NCI-H128 (cell line): ENCODE data around the gene CAMKK1.

Source experiments
- DNase-seq: peaks from one replicate; lab custom pipeline; 2025; ENCODE audit not compliant: unreplicated experiment; lab: John Stamatoyannopoulos, UW

CAMKK1 gene

DNA sequence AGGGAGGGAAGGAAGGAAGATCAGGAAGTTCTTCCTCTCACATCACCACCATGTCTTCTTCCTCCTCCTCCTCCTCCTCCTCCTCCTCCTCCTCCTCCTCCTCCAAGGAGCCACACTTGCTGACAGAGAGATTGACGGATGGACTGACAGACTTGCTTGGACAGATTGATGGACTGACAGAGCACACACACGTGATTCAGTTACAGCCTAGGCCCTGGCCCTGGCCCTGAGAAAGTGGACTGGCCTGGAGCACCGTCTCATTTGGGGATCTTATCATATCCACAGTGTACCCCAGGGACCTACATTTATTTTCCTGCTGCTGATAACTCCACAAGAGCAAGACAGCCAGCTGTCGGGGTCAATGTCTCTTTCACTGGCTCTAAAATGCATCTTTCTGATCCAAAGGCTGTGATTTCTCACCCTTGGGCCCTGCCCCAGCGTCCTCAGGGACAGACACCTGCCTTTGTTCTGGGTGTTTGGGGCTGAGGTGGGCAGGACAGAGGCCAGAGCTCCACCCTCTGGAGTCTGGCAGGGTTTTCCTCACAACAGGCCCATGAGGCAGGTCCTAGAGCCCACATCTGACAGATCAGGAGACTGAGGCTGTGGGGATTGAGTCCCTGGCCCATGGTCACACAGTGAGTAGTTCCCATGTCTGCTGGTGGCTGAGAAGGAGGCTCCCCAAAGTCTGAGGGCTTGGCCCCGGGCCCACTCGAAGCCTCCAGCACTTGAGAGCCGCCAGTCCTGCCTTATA lies 25.7 kb upstream of the CAMKK1 start:
- no peak for DNase-seq

GRCh38 chr17:3917391-3917931 lies 24.6 kb upstream of the CAMKK1 start:
- no peak for DNase-seq

- no peak for DNase-seq
These were observed 24.0 kb upstream of the CAMKK1 start for GRCh38 chr17:3916825-3917224.

- DNase-seq: no peak
These were observed 23.3 kb upstream of the CAMKK1 start, which contains the start of gene P2RX1 for GRCh38 chr17:3915995-3916696. Gene P2RX1 (minus strand): TSS chr17:3916465. CDS start chr17:3916225, 240 bp downstream.

DNA sequence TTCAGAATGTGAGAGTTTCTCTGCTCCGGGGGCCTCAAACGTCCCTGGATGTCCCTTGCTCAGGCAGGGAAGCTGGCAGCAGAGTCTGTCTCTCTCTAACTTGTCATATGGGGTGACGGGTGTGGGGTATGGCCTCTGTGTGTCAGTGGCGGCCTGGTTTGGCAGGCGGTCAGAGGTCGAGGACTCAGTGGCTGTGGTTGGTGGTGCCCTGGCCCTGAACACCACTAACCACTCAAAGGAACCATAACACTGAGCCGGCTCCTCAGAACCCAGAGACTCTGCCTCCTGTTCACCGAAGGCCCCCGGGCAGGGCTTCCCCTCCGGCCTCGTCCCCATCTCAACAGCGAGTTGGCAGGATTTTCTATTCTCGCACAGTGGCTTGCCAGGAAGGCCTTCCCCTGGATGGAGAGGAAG lies 22.7 kb upstream of the CAMKK1 start:
- no peak for DNase-seq

GRCh38 chr17:3914312-3914670 lies 21.4 kb upstream of the CAMKK1 start:
- DNase-seq: no peak

DNA sequence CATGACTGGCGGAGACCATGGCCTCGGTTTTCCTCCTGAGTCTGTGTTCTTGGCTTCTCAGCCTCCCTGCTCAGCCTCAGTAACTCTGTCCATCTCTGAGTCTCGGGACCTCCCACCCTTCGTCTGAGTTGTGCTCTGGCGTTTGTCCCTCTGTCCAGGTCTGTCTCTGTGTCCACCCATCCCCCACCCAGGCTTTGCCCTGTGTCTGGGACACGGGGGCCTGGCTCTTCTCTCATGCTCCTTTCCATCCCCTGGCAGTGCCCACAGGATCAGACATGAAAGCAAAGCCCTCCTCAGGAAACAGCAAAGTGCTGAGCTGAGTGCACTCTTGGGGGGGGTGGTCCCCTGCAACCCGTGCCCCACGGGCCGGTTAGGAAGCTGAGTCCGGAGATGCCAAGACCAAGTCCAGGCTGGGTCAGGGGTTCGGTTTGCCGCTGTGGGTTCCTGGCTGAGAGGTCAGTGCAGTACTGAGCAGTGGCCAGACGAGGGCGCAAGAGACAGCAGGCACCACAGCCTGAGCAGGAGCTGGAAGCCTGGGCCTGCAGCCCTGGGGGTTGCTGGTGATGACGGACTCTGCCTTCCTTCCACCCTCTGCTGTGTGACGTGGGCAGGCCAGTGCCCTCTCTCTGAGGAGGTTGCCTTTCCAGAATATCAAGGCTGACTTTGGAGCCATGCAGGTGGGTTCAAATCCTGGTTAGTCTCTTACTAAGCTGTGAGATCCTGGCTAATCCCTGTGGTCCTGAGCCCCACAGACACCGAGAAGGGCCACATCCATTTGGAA lies 20.9 kb upstream of the CAMKK1 start:
- no peak for DNase-seq

DNA sequence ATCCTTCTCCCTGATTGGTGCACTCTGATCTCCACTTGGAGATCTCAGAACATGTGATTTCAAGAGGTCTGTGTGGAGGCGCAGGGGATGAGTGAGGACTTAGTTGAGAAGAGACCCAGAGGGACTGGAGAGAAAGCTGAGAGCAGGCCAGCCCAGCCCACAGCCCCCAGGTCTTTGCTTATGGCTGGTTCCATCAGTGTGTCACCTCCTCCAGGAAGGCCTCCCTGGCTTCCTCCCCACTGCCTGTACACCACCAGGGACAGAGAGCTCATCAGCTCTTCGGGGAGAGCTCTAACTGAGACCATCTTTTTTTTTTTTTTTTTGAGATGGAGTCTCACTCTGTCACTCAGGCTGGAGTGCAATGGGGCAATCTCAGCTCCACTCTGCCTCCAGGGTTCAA lies 20.0 kb upstream of the CAMKK1 start:
- no peak for DNase-seq

- DNase-seq: no peak
These were observed 18.6 kb upstream of the CAMKK1 start for GRCh38 chr17:3911271-3912053.

DNA sequence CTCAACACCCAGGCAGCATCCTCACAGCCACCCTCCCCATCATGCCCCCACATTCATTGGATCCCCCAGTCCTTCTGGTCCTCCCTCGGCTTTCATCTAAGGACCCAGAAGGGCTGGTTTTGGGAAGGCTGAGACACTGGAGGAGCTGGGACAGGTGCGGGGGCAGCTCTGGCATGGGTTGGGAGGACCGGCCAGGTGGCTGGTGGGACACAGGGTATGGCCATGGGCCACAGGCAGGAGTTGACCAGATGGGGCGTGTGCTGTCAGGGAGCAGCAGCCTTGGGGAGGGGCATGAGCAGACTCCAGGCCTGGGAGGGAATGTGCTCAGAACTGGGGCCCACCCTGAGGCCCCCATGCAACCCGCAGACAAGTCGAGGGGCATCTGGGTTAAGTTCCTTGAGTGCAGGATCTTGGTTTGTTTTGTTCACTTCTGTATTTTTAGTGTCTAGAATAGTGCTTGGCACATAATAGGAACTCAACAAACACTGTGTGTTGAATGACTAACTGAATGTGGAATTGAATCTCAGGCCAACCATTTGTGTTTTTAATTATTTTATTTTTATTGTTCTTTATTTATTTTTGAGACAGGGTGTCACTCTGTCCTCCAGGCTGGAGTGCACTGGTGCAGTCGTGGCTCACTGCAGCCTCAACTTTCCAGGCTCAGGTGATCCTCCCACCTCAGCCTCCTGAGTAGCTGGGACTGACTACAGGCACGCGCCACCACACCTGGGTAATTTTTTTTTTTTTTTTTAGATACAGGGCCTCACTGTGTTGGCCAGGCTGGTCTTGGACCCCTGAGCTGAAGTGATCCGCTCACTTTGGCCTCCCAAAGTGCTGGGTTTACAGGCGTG lies 17.8 kb upstream of the CAMKK1 start:
- DNase-seq: no peak

DNA sequence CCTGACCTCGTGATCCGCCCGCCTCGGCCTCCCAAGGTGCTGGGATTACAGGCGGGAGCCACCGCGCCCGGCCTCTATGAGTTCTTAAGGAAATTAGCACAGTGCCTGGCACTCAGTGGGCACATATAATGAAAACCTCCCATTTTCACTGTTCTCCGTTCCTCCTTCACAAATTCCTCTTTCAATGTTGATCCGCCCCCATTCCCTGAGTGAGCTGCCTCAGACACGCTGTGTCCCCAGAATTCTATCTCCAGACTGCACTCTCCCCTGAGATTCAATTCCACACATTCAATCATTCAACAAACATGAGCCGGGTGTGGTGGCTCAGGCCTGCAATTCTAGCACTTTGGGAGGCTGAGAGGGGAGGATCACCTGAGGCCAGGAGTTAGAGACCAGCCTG lies 16.4 kb upstream of the CAMKK1 start:
- DNase-seq: no peak

DNA sequence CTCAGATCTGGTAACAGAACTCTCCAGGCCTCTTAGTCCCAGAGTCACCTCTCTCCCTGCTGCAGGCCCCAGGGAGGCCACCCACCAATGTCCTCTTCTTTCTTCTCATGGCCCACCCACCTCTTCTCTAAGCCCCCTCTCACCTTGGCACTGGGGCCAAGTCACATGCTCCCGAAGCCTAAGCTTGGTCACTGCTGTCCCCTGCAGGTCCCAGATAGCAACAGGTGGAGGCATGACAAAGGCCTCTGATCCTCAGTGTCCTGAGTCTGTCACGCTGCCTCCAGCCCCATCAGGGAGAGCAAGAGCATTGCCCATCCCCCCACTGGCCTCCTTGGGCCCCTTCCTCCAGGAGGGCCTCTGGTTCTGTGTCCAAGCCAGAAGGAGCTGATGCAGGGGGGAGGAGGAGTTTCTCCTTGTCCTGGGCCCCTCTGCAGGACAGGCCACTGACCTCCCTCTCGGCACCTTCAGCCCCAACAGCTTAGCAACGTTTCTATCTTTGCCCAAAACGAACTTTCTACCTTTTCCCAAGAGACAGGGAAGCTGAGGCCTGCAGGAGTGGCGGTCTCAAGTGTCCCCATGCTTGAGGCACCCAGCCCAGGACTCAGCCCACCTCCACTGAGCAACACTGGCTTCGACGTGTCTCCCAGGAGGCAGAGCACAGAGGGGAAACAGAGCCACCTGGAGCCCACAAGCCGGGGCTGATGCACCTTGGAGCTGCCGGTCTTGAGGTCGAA lies 14.8 kb upstream of the CAMKK1 start:
- no peak for DNase-seq

DNA sequence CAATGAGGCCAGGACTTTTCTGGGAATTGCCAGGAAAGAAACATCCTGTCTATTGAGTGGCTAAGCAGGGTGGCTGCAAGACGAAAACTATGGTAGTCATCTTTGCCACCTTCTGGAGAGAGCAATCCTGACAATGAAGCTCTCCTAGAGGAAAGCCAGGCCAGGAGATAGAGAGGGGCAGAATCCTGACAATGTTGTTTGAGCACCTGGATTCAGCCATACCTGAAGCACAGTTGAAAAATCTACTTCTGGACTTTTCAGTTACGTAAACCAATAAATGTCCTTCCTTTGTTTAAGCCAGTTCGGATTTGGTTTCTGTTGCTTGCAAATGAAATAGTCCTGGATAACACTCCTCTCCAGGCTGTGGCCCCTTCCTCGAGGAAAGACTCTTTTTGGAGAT lies 14.0 kb upstream of the CAMKK1 start:
- no peak for DNase-seq

GRCh38 chr17:3905017-3905520 lies 12.2 kb upstream of the CAMKK1 start:
- no peak for DNase-seq

- DNase-seq: no peak
These were observed 11.6 kb upstream of the CAMKK1 start for GRCh38 chr17:3904501-3904900.

DNA sequence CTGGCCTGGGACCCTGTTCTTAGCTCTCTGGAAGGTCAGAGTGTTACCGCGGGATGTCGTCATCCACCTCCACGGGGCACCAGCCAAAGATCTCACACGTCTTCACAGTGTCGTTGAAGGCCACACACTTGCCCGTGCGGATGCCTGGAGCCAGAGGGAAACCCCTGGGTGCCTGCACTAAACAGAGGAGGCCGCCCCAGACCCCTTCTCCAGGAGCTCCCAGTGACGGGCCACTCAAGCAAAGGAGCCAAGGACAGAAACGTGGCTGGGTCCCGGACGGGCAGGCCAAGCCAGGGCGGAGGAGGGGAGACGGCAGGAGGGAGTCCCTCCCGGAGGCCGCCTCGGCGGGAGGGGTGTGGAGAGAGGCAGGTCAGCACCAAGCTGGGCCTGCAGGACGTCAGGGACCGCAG lies 11.0 kb upstream of the CAMKK1 start:
- no peak for DNase-seq

DNA sequence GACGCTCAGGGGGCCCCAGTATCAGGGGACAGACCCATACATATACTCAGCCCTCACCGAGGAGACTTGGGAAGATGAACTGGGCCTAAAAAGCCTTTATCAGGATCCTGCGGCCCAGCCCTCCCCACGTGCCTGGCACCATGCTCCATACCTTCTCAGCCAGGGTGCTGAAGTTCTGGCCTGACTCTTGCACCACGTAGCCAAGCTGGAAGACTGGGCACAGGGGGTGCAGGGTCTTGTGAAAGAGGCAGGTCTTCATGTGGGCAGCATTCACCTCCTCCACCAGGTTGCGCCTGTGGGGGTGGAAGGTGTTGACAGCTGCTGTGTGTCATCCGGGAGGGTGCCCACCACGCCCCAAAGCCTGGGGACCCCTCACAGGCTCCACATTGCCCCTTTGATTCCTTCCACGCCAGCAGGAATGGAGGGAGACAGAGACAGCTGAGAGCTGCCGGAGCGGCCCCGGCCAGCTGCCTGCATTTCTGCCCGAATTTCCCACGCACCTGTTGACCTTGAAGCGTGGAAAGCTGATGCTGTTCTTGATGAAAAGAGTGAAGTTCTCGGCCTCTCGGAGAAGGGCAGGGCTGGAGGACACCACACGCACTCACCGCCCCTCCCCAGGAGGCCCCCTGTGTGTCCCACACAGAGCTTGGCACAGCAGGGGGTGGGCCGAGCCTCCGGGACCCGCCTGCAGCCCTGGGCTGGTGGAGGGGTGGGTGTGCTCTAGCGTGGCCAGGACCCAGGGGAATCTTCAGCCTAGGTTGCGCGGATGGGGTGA lies 10.4 kb upstream of the CAMKK1 start:
- no peak for DNase-seq

DNA sequence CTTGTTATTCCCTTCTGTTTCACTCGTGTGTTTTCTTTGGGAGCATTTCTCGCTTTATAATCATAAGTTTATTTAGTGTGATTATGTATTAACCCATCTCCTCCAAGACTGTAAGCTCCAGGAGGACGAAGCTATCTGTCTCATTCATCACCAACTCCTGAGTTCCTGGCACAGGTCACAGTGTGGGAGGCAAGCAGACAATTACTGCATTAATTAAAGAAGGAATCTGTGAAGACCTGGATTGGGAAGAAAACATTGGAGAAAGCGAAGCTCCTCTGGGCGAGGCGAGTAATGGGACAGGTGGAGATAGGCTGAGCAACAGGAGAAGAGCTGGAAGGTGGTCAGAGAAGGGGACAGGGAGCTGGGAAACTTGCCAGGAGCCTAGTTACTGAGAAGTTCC lies 7.8 kb upstream of the CAMKK1 start:
- no peak for DNase-seq
